Peyer's patch (tissue), 4 donors: Measurements from ENCODE around the gene INTS12.

Experiments
- POLR2A ChIP-seq, 2 donors: fragments of 450-650 bp; IDR thresholded peaks; one replicate each; pipeline ENCODE4 v1.5.1; 2017; ENCODE audit warnings: antibody characterized with exemption in 2 of 2, mild to moderate bottlenecking in 2 of 2, moderate library complexity in 2 of 2
- TF ChIP-seq, protein P1 (sequence below), 6 experiments: fragments of 450-650 bp in 4 of 6; fragments of 200-600 bp in 2 of 6; sonication (generic) in 1 of 6; IDR thresholded peaks; one replicate each; pipeline ENCODE4 v1.5.1; 2017 to 2019; ENCODE audit warnings: antibody characterized with exemption in 6 of 6, mild to moderate bottlenecking in 3 of 6, moderate library complexity in 1 of 6

GRCh38 chr4:105708181-105709080 is at the start of gene INTS12, which contains the start of gene GSTCD:
- TF ChIP-seq, protein P1, sequence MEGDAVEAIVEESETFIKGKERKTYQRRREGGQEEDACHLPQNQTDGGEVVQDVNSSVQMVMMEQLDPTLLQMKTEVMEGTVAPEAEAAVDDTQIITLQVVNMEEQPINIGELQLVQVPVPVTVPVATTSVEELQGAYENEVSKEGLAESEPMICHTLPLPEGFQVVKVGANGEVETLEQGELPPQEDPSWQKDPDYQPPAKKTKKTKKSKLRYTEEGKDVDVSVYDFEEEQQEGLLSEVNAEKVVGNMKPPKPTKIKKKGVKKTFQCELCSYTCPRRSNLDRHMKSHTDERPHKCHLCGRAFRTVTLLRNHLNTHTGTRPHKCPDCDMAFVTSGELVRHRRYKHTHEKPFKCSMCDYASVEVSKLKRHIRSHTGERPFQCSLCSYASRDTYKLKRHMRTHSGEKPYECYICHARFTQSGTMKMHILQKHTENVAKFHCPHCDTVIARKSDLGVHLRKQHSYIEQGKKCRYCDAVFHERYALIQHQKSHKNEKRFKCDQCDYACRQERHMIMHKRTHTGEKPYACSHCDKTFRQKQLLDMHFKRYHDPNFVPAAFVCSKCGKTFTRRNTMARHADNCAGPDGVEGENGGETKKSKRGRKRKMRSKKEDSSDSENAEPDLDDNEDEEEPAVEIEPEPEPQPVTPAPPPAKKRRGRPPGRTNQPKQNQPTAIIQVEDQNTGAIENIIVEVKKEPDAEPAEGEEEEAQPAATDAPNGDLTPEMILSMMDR (IDR thresholded peaks at IDR 0.05): peak in 2 of 6 experiments; percentile 4 to 23
- peak; percentile 69 to 78 for TF ChIP-seq POLR2A (IDR thresholded peaks at IDR 0.05)
